Trophoblast cell (in vitro differentiated cells and primary cell): Measurements from ENCODE around the gene HOOK1.
A peak's percentile ranks its signal among the peaks of the same experiment; 100 is the strongest.

Experiments used
- DNase-seq, 2 donors: peaks; one replicate each; pipeline ENCODE4 v3.0.0-alpha.2; 2016
- H2AFZ ChIP-seq: 2 replicates; pipeline ENCODE4 v1.6.1; 2013; ENCODE audit warnings: low read length, moderate library complexity, mild to moderate bottlenecking; ENCODE audit not compliant: insufficient read depth, poor library complexity
- H2AK5ac ChIP-seq: 2 replicates; pipeline ENCODE4 v1.6.1; 2013; ENCODE audit warnings: mild to moderate bottlenecking, low read length
- H2BK120ac ChIP-seq: 2 replicates; pipeline ENCODE4 v1.6.1; 2013; ENCODE audit warnings: low read length, mild to moderate bottlenecking, moderate library complexity; ENCODE audit not compliant: insufficient read depth, poor library complexity
- H2BK12ac ChIP-seq: 2 replicates; pipeline ENCODE4 v1.6.1; 2013; ENCODE audit warnings: mild to moderate bottlenecking, low read length, moderate library complexity
- H2BK5ac ChIP-seq: 2 replicates; pipeline ENCODE4 v1.6.1; 2013; ENCODE audit warnings: low read length, low read depth, moderate library complexity, mild to moderate bottlenecking; ENCODE audit not compliant: poor library complexity
- H3K14ac ChIP-seq: 2 replicates; pipeline ENCODE4 v1.6.1; 2013; ENCODE audit warnings: mild to moderate bottlenecking, low read length
- H3K18ac ChIP-seq: 2 replicates; pipeline ENCODE4 v1.6.1; 2013; ENCODE audit warnings: mild to moderate bottlenecking, low read length
- H3K23ac ChIP-seq: 2 replicates; pipeline ENCODE4 v1.6.1; 2013; ENCODE audit warnings: low read length
- H3K27ac ChIP-seq: 2 replicates; pipeline ENCODE4 v1.5.1; 2013; ENCODE audit warnings: low read depth, mild to moderate bottlenecking, inconsistent platforms, low read length, moderate library complexity
- H3K27me3 ChIP-seq: 2 replicates; pipeline ENCODE4 v1.6.1; 2013; ENCODE audit warnings: inconsistent platforms, mild to moderate bottlenecking, low read length, moderate library complexity; ENCODE audit not compliant: insufficient read depth
- H3K36me3 ChIP-seq, 2 experiments: 1 replicate in 1 of 2; 2 replicates in 1 of 2; pipeline ENCODE4 v1.6.1; 2013; ENCODE audit warnings: low read length in 2 of 2, mild to moderate bottlenecking in 2 of 2, moderate library complexity in 1 of 2; ENCODE audit not compliant: insufficient read depth in 2 of 2, control insufficient read depth in 1 of 2
- H3K4ac ChIP-seq: 2 replicates; pipeline ENCODE4 v1.6.1; 2013; ENCODE audit warnings: low read depth, mild to moderate bottlenecking, low read length, moderate library complexity
- H3K4me1 ChIP-seq, 2 experiments: 1 replicate in 1 of 2; 2 replicates in 1 of 2; pipeline ENCODE4 v1.6.1; 2013; ENCODE audit warnings: low read length in 2 of 2, mild to moderate bottlenecking in 2 of 2, moderate library complexity in 1 of 2; ENCODE audit not compliant: insufficient read depth in 2 of 2, control insufficient read depth in 1 of 2
- H3K4me2 ChIP-seq: 2 replicates; pipeline ENCODE4 v1.6.1; 2013; ENCODE audit warnings: inconsistent platforms, mild to moderate bottlenecking, low read length, moderate library complexity
- H3K4me3 ChIP-seq: 2 replicates; pipeline ENCODE4 v1.5.1; 2013; ENCODE audit warnings: mild to moderate bottlenecking, low read depth, low read length, inconsistent platforms
- H3K79me1 ChIP-seq: one replicate; pipeline ENCODE4 v1.6.1; 2013; ENCODE audit warnings: low read length
- H3K79me2 ChIP-seq: 2 replicates; pipeline ENCODE4 v1.6.1; 2013; ENCODE audit warnings: low read length, mild to moderate bottlenecking; ENCODE audit not compliant: control insufficient read depth, insufficient read depth, poor library complexity
- H3K9ac ChIP-seq: 2 replicates; pipeline ENCODE4 v1.6.1; 2013; ENCODE audit warnings: mild to moderate bottlenecking, low read length
- H3K9me3 ChIP-seq: 2 replicates; pipeline ENCODE4 v1.6.1; 2013; ENCODE audit warnings: low read depth, mild to moderate bottlenecking, control low read depth, inconsistent platforms, low read length; ENCODE audit not compliant: insufficient read depth
- H4K12ac ChIP-seq: 2 replicates; pipeline ENCODE4 v1.6.1; 2013; ENCODE audit warnings: low read depth, mild to moderate bottlenecking, low read length, moderate library complexity
- H4K8ac ChIP-seq: 2 replicates; pipeline ENCODE4 v1.6.1; 2013; ENCODE audit warnings: low read depth, mild to moderate bottlenecking, low read length, moderate library complexity
- H4K91ac ChIP-seq: one replicate; pipeline ENCODE4 v1.6.1; 2013; ENCODE audit warnings: low read depth, mild to moderate bottlenecking, low read length, moderate library complexity
- WGBS: extraction: QIAGEN DNeasy Blood & Tissue Kit; methylation state at CpG from one replicate; pipeline ENCODE4 v1.1.7; 2013; ENCODE audit warnings: missing lambda C conversion rate; ENCODE audit not compliant: insufficient read length, insufficient coverage; ENCODE audit errors: extremely low coverage; 5-methylcytosine and 5-hydroxymethylcytosine counted together

HOOK1 gene

GRCh38 chr1:59815892-59816291, 1.1 kb downstream of the HOOK1 start:
- H3K9ac ChIP-seq, result no peak overlapping the region
- WGBS, result no CpG with 5 or more reads among the region's 3 CpGs
- no peak overlapping the region for H4K12ac ChIP-seq
- H2BK5ac ChIP-seq, result no peak overlapping the region
- H3K18ac ChIP-seq, result no peak overlapping the region
- no peak overlapping the region for H4K91ac ChIP-seq
- H2BK120ac ChIP-seq, result no peak overlapping the region
- no peak overlapping the region for H2AK5ac ChIP-seq
- H3K9me3 ChIP-seq, result no peaks in the 10 kb centered on the region
- H3K27ac ChIP-seq, result no peak overlapping the region
- no peak overlapping the region for H3K4ac ChIP-seq
- H2AFZ ChIP-seq, result no peak overlapping the region
- no peak overlapping the region for H3K14ac ChIP-seq
- no peak overlapping the region for H3K4me3 ChIP-seq
- no peak overlapping the region for H2BK12ac ChIP-seq
- peaks cover 3% of the 10 kb centered on the region for H3K79me1 ChIP-seq
- H3K4me1 ChIP-seq, result peaks cover 4 to 5% of the 10 kb centered on the region in 2 experiments
- peaks cover 3% of the 10 kb centered on the region for H3K79me2 ChIP-seq
- H3K4me2 ChIP-seq, result peak overlapping the region; percentile 81
- no peak overlapping the region for H4K8ac ChIP-seq
- no peaks in the 10 kb centered on the region for H3K27me3 ChIP-seq
- peak; percentile 75 to 91 for DNase-seq
- no peak overlapping the region for H3K23ac ChIP-seq
- no peaks in the 10 kb centered on the region for H3K36me3 ChIP-seq

- WGBS, result no CpG with 5 or more reads among the region's 5 CpGs
- H2BK120ac ChIP-seq, result no peak overlapping the region
- H3K4me1 ChIP-seq, result peaks cover 4 to 5% of the 10 kb centered on the region in 2 experiments
- H3K27me3 ChIP-seq, result no peaks in the 10 kb centered on the region
- no peak overlapping the region for H2AK5ac ChIP-seq
- no peak overlapping the region for H2BK5ac ChIP-seq
- no peak overlapping the region for H3K9ac ChIP-seq
- H3K9me3 ChIP-seq, result no peaks in the 10 kb centered on the region
- no peak overlapping the region for H3K14ac ChIP-seq
- H3K27ac ChIP-seq, result no peak overlapping the region
- no peak overlapping the region for H2BK12ac ChIP-seq
- no peak overlapping the region for H4K91ac ChIP-seq
- H3K79me2 ChIP-seq, result peaks cover 3% of the 10 kb centered on the region
- H3K36me3 ChIP-seq, result no peaks in the 10 kb centered on the region
- no peak overlapping the region for H3K4me2 ChIP-seq
- no peak overlapping the region for H3K4ac ChIP-seq
- H3K4me3 ChIP-seq, result no peak overlapping the region
- no peak overlapping the region for H2AFZ ChIP-seq
- peaks cover 3% of the 10 kb centered on the region for H3K79me1 ChIP-seq
- H4K8ac ChIP-seq, result no peak overlapping the region
- DNase-seq, result peak; percentile 10 to 74
- no peak overlapping the region for H3K23ac ChIP-seq
- H4K12ac ChIP-seq, result no peak overlapping the region
- H3K18ac ChIP-seq, result no peak overlapping the region
Observed at GRCh38 chr1:59816318-59816878, 1.6 kb downstream of the HOOK1 start.

GRCh38 chr1:59819566-59820438, 5.1 kb downstream of the HOOK1 start:
- Histone ChIP-seq H2BK120ac (no peak overlapping the region), H3K79me1 (peaks cover 3% of the 10 kb centered on the region), H2BK5ac (no peak overlapping the region), H3K23ac (no peak overlapping the region), H4K12ac (no peak overlapping the region), H3K36me3 (no peaks in the 10 kb centered on the region), H3K9ac (no peak overlapping the region), H3K9me3 (no peaks in the 10 kb centered on the region), H2AK5ac (no peak overlapping the region), H3K4ac (no peak overlapping the region), H2AFZ (no peak overlapping the region), H2BK12ac (no peak overlapping the region), H3K27me3 (no peaks in the 10 kb centered on the region), H3K4me1 (peaks cover 4 to 5% of the 10 kb centered on the region in 2 experiments), H3K14ac (no peak overlapping the region), H4K8ac (no peak overlapping the region), H3K4me2 (no peak overlapping the region), H3K18ac (no peak overlapping the region), H3K4me3 (no peak overlapping the region), H3K27ac (no peak overlapping the region), H4K91ac (no peak overlapping the region), H3K79me2 (peaks cover 3% of the 10 kb centered on the region)
- no peak for DNase-seq

GRCh38 chr1:59827055-59827643, 12.4 kb downstream of the HOOK1 start:
- Histone ChIP-seq H2BK12ac (no peak overlapping the region), H2BK5ac (no peak overlapping the region), H3K23ac (no peak overlapping the region), H3K4ac (no peak overlapping the region), H3K18ac (no peak overlapping the region), H3K4me1 (no peaks in the 10 kb centered on the region), H3K4me3 (no peak overlapping the region), H3K27me3 (no peaks in the 10 kb centered on the region), H4K8ac (no peak overlapping the region), H3K27ac (no peak overlapping the region), H2BK120ac (no peak overlapping the region), H3K9me3 (no peaks in the 10 kb centered on the region), H3K14ac (no peak overlapping the region), H2AFZ (no peak overlapping the region), H3K79me1 (no peaks in the 10 kb centered on the region), H3K79me2 (no peaks in the 10 kb centered on the region), H4K91ac (no peak overlapping the region), H4K12ac (no peak overlapping the region), H3K36me3 (no peaks in the 10 kb centered on the region), H3K4me2 (no peak overlapping the region), H3K9ac (no peak overlapping the region), H2AK5ac (no peak overlapping the region)
- no CpG with 5 or more reads among the region's 4 CpGs for WGBS
- no peak for DNase-seq
